GM12878 (cell line): ENCODE results near the gene MAP2K2. TPM values are rescaled to one million over a fixed set of nuclear protein-coding genes. Genes with fewer than 3 reads are reported as not detected.

Source experiments
- ATAC-seq: fragments of 200-7000 bp; cut with Tn5 transposase; 3 replicates; pipeline ENCODE4 v1.9.1; 2020; ENCODE audit warnings: mild to moderate bottlenecking, moderate library complexity
- BruUV-seq: library from RNA; stranded (reverse); fragments of 400-500 nt; replicated peaks from 2 replicates; lab custom pipeline; 2021; lab: Mats Ljungman, UMichigan
- CTCF ChIA-PET: fragments of 300-600 bp; sonication (Branson Sonifier 250); formaldehyde crosslinking; extraction: SDS; loops from one replicate; lab custom pipeline; 2021; ENCODE audit warnings: inconsistent platforms; lab: Yijun Ruan, JAX
- POLR2A ChIA-PET: fragments of 350-600 bp; formaldehyde crosslinking; extraction: SDS; loops from one replicate; lab custom pipeline; 2021; ENCODE audit warnings: inconsistent platforms; lab: Charles Lee
- RAD21 ChIA-PET: fragments of 300-600 bp; sonication (Branson Sonifier 250); formaldehyde crosslinking; loops from one replicate; lab custom pipeline; 2023; ENCODE audit warnings: antibody characterized with exemption; ENCODE audit not compliant: unreplicated experiment; lab: Charles Lee
- SMC1A ChIA-PET: fragments of 300-600 bp; sonication (Branson Sonifier 250); formaldehyde crosslinking; loops from one replicate; lab custom pipeline; 2023; ENCODE audit not compliant: unreplicated experiment, uncharacterized antibody; lab: Charles Lee
- DNase-seq: peaks from one replicate; pipeline ENCODE4 v3.0.0-alpha.2; 2011; ENCODE audit warnings: low read depth, low spot score
- FAIRE-seq: peaks from 3 replicates; lab custom pipeline; 2011; peaks lifted over from hg19 to GRCh38; lab: Jason Lieb, UNC
- H2AFZ ChIP-seq: 2 replicates; pipeline ENCODE4 v1.6.0; 2011; ENCODE audit warnings: low read depth, low read length, control low read depth; ENCODE audit not compliant: control insufficient read depth
- H3K27ac ChIP-seq: 2 replicates; pipeline ENCODE4 v1.5.1; 2011; ENCODE audit warnings: control low read depth; ENCODE audit not compliant: control insufficient read depth, insufficient read depth
- H3K27me3 ChIP-seq, 2 experiments: replicated peaks in 1 of 2; 2 replicates each; pipeline versions ENCODE4 v1.6.0 to v1.6.1; 2011; ENCODE audit warnings: low read length in 1 of 2; ENCODE audit not compliant: control insufficient read depth in 2 of 2, insufficient read depth in 2 of 2
- H3K36me3 ChIP-seq, 2 experiments: 2 replicates each; pipeline ENCODE4 v1.5.1; 2011; ENCODE audit warnings: low read length in 1 of 2; ENCODE audit not compliant: control insufficient read depth in 2 of 2, insufficient read depth in 2 of 2
- H3K4me1 ChIP-seq: 2 replicates; pipeline ENCODE4 v1.6.1; 2011; ENCODE audit warnings: mild to moderate bottlenecking, low read length, moderate library complexity, mixed read lengths; ENCODE audit not compliant: control insufficient read depth, insufficient read depth
- H3K4me2 ChIP-seq: 2 replicates; pipeline ENCODE4 v1.6.0; 2011; ENCODE audit warnings: control low read depth; ENCODE audit not compliant: control insufficient read depth, insufficient read depth
- H3K4me3 ChIP-seq: fragments of 200-600 bp; sonication (generic); 2 replicates; pipeline ENCODE4 v1.5.1; 2016
- H3K79me2 ChIP-seq: 2 replicates; pipeline ENCODE4 v1.6.0; 2011; ENCODE audit warnings: low read length; ENCODE audit not compliant: control insufficient read depth, insufficient read depth
- H3K9ac ChIP-seq: 2 replicates; pipeline ENCODE4 v1.8.0; 2011; ENCODE audit warnings: low read length, control low read depth, mixed read lengths; ENCODE audit not compliant: control insufficient read depth, insufficient read depth
- H3K9me3 ChIP-seq: replicated peaks from 3 replicates; pipeline ENCODE4 v1.5.1; 2011; ENCODE audit warnings: mild to moderate bottlenecking, low read length; ENCODE audit not compliant: control insufficient read depth, insufficient read depth
- H4K20me1 ChIP-seq: 2 replicates; pipeline ENCODE4 v1.6.0; 2011; ENCODE audit not compliant: control insufficient read depth, insufficient read depth
- CBFB ChIP-seq: IDR thresholded peaks from 2 replicates; pipeline ENCODE4 v1.6.1; 2016; ENCODE audit warnings: antibody characterized with exemption, low read depth
- CHD4 ChIP-seq: fragments of 200-600 bp; sonication (generic); IDR thresholded peaks from 2 replicates; pipeline ENCODE4 v1.6.1; 2016; ENCODE audit warnings: mild to moderate bottlenecking
- KDM1A ChIP-seq: fragments of 200-600 bp; sonication (generic); IDR thresholded peaks from 2 replicates; pipeline ENCODE4 v1.6.1; 2016; ENCODE audit warnings: borderline replicate concordance
- POLR2A ChIP-seq: IDR thresholded peaks from 2 replicates; pipeline ENCODE4 v1.6.1; 2011; ENCODE audit warnings: low read depth, mild to moderate bottlenecking, low read length
- POU2F2 ChIP-seq: IDR thresholded peaks from 3 replicates; pipeline ENCODE4 v1.6.1; 2011; ENCODE audit warnings: low read depth, mild to moderate bottlenecking, low read length, borderline replicate concordance
- SMC3 ChIP-seq: IDR thresholded peaks from 2 replicates; pipeline ENCODE4 v1.6.1; 2011; ENCODE audit warnings: low read length, improper control_type of control experiment, borderline replicate concordance
- WGBS: methylation state at CpG from one replicate; pipeline ENCODE4 v1.1.6; 2016; ENCODE audit warnings: low lambda C conversion rate; ENCODE audit not compliant: insufficient replicate concordance, insufficient coverage; ENCODE audit errors: missing lambda C conversion rate; 5-methylcytosine and 5-hydroxymethylcytosine counted together
- in situ Hi-C: fragments of 300-500 bp; cut with MboI; formaldehyde crosslinking; loops from 9 replicates; pipeline ENCODE4 v1.14.3; 2018; ENCODE audit warnings: mixed read lengths
- intact Hi-C: fragments of 100-400 bp; cut with micrococcal nuclease; formaldehyde crosslinking; loops from one replicate; pipeline ENCODE4 v1.14.2; 2022; ENCODE audit not compliant: unreplicated experiment
- polyA plus RNA-seq, 11 experiments: library from polyadenylated mRNA; depleted of rRNA in 4 of 11; unstranded in 6 of 11; stranded (reverse) in 5 of 11; fragments of >200 nt; fragmentation: Nextera tagmentation in 4 of 11; fragmentation: Illumina TruSeq in 1 of 11; extraction: Ambion mirVana in 4 of 11; extraction: Trizol in 1 of 11; gene quantifications; 1 replicate in 1 of 11; 2 replicates in 10 of 11; pipeline versions ENCODE4 v1.2.1 to v1.2.3, GENCODE V29; 2011 to 2016; ENCODE audit warnings: inconsistent platforms in 2 of 11, missing spikeins in 2 of 11, low read depth in 1 of 11
- total RNA-seq, 4 experiments: library from RNA; depleted of rRNA in 3 of 4; stranded (reverse); fragments of >200 nt in 3 of 4; fragmentation: Illumina TruSeq in 1 of 4; extraction: Trizol in 1 of 4; gene quantifications; 2 replicates each; pipeline versions ENCODE4 v1.2.1 to v1.2.3, GENCODE V29; 2013 to 2021
- TF ChIP-seq, protein P1 (sequence below): IDR thresholded peaks from 2 replicates; pipeline ENCODE4 v1.6.1; 2012; ENCODE audit warnings: low read length, inconsistent platforms

Gene MAP2K2
- total and polyA plus RNA-seq, 10 of the 15 experiments (the other 5 are each of a cell fraction or from before 2014, with no cell fraction given) = 1.00 to 210 (median 53.5) TPM

DNA sequence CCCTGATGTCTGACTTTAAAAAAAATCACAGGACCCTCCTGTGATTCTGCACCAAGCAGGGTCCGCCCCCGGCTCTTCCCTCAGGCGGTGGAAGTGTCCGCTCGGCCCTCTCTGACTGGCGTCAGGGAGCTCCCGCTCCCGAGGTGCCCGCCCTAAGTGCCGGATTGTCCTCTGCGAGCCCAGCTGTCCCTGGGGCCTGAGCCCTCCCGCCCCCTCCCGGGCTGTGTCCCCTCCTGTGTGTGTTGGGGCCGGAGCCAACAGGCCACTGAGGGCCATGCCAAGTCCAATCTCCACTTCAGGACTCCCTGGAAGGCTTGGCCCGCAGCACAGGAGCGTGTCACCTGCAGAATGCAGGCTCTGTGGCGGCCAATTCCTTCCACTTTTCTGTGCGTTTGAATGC, 25.4 kb downstream of the MAP2K2 start:
- ATAC-seq (no peak), FAIRE-seq (no peak), DNase-seq (no peak)
- no peaks in the 10 kb centered on the region for H3K9me3 ChIP-seq
- ChIA-PET RAD21 (no interaction called here), POLR2A (no interaction called here), CTCF (no interaction called here), SMC1A (interaction anchor here (0.6 kb wide), 1 partner anchor 68 kb away, joined by 3 read pairs; no protein-coding TSS in a partner anchor)
- peaks cover 6 to 23% of the 10 kb centered on the region in 2 experiments; a peak in 3 of 4 replicates for H3K36me3 ChIP-seq
- TF ChIP-seq SMC3 = no peak
- H4K20me1 ChIP-seq = no peaks in the 10 kb centered on the region
- BruUV-seq = no TSS peak
- no peak overlapping the region for H3K9ac ChIP-seq
- in situ Hi-C loops = no loop called here
- H3K4me1 ChIP-seq = no peaks in the 10 kb centered on the region
- no peak overlapping the region for H3K27ac ChIP-seq
- no peak overlapping the region for H3K4me3 ChIP-seq
- intact Hi-C loops = no loop called here
- no peaks in the 10 kb centered on the region for H3K79me2 ChIP-seq
- no peak overlapping the region for H3K4me2 ChIP-seq
- 97% methylated on average over 18 of the region's 18 CpGs for WGBS
- H3K27me3 ChIP-seq = no peaks in the 10 kb centered on the region
- no peak overlapping the region for H2AFZ ChIP-seq

DNA sequence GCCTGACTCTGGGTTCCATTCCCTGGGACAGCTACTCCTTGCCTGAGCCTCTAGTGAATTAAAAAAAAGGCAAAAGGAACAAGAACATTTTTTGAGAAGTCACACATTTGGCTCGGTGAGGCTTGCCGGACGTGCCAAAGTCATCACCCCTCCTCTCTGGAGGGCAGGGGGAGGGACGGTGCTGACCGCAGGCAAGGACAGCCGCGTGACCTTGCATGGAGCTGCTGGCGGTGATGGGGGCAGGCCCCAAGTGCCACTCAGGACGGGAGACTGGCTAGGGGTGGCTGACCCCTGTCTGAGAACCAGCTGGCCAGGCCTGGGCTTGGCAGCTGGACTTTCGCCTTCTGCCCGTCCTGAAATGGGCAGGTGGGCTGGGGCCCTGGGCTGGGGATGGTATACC, 26.4 kb downstream of the MAP2K2 start:
- no peaks in the 10 kb centered on the region for H3K79me2 ChIP-seq
- DNase-seq = no peak
- ChIA-PET CTCF (no interaction called here), SMC1A (no interaction called here), RAD21 (no interaction called here), POLR2A (no interaction called here)
- no peak overlapping the region for H2AFZ ChIP-seq
- intact Hi-C loops (no loop called here), in situ Hi-C loops (no loop called here)
- no peak overlapping the region for H3K4me3 ChIP-seq
- H3K9me3 ChIP-seq = no peaks in the 10 kb centered on the region
- TF ChIP-seq POLR2A (peak; percentile 61), POU2F2 (no peak), KDM1A (no peak), CHD4 (no peak), CBFB (no peak)
- TF ChIP-seq, protein P1, sequence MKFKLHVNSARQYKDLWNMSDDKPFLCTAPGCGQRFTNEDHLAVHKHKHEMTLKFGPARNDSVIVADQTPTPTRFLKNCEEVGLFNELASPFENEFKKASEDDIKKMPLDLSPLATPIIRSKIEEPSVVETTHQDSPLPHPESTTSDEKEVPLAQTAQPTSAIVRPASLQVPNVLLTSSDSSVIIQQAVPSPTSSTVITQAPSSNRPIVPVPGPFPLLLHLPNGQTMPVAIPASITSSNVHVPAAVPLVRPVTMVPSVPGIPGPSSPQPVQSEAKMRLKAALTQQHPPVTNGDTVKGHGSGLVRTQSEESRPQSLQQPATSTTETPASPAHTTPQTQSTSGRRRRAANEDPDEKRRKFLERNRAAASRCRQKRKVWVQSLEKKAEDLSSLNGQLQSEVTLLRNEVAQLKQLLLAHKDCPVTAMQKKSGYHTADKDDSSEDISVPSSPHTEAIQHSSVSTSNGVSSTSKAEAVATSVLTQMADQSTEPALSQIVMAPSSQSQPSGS = no peak
- no peak for FAIRE-seq
- 98% methylated on average over 11 of the region's 11 CpGs for WGBS
- H3K27me3 ChIP-seq = no peaks in the 10 kb centered on the region
- no TSS peak for BruUV-seq
- H3K4me2 ChIP-seq = no peak overlapping the region
- H3K4me1 ChIP-seq = no peaks in the 10 kb centered on the region
- H3K27ac ChIP-seq = no peak overlapping the region
- ATAC-seq = no peak
- no peak overlapping the region for H3K9ac ChIP-seq
- H4K20me1 ChIP-seq = no peaks in the 10 kb centered on the region
- peaks cover 6 to 18% of the 10 kb centered on the region in 2 experiments; a peak in 3 of 4 replicates for H3K36me3 ChIP-seq
